T-helper 2 cell treated with Interferon-gamma antibody and Interleukin-4, amounts not matched to agents 5 μg/mL and 100 μg/mL, for 36 hours (primary cell): Measurements from ENCODE around the gene LSR.
"Not testable (repeated sequence)": the region's sequence is repeated elsewhere in the genome, so short reads cannot be mapped to it uniquely, and the experiment has no call there.

Source experiments
- DNase-seq: peaks from one replicate; pipeline ENCODE4 v3.0.0; 2021; ENCODE audit warnings: low spot score
- H3K27ac Mint-ChIP-seq: one replicate; pipeline ENCODE4 v1.8.0; 2021; ENCODE audit warnings: mild to moderate bottlenecking, mixed read lengths
- H3K27me3 Mint-ChIP-seq: one replicate; pipeline ENCODE4 v1.8.0; 2021; ENCODE audit warnings: low read depth, mixed read lengths
- H3K36me3 Mint-ChIP-seq: one replicate; pipeline ENCODE4 v1.8.0; 2021; ENCODE audit warnings: low read depth, mixed read lengths
- H3K4me1 Mint-ChIP-seq: one replicate; pipeline ENCODE4 v1.8.0; 2021; ENCODE audit warnings: low read depth, mixed read lengths
- H3K4me3 Mint-ChIP-seq: one replicate; pipeline ENCODE4 v1.8.0; 2022; ENCODE audit warnings: mild to moderate bottlenecking, moderate library complexity, mixed read lengths
- H3K9me3 Mint-ChIP-seq: one replicate; pipeline ENCODE4 v1.8.0; 2021; ENCODE audit warnings: mixed read lengths

Gene LSR

GRCh38 chr19:35212241-35212640, 36.6 kb upstream of the LSR start:
- peaks cover 60% of the 10 kb centered on the region for H3K4me1 Mint-ChIP-seq
- peaks cover 5% of the 10 kb centered on the region for H3K9me3 Mint-ChIP-seq
- H3K36me3 Mint-ChIP-seq: peaks cover 9% of the 10 kb centered on the region
- H3K27me3 Mint-ChIP-seq: no peaks in the 10 kb centered on the region
- DNase-seq: no peak
- H3K4me3 Mint-ChIP-seq: peak overlapping the region; percentile 73
- H3K27ac Mint-ChIP-seq: peak overlapping the region; percentile 94

- Mint-ChIP-seq H3K27me3 (no peaks in the 10 kb centered on the region), H3K36me3 (peaks cover 3% of the 10 kb centered on the region), H3K9me3 (peaks cover 2% of the 10 kb centered on the region), H3K27ac (peak overlapping the region; percentile 82), H3K4me3 (peak overlapping the region; percentile 24), H3K4me1 (peaks cover 50% of the 10 kb centered on the region)
- peak; percentile 66 for DNase-seq
These were observed 34.9 kb upstream of the LSR start for GRCh38 chr19:35213663-35214632.

- Mint-ChIP-seq H3K9me3 (peaks cover 9% of the 10 kb centered on the region), H3K27me3 (no peaks in the 10 kb centered on the region), H3K4me1 (peaks cover 45% of the 10 kb centered on the region), H3K4me3 (no peak overlapping the region), H3K36me3 (peaks cover 7% of the 10 kb centered on the region), H3K27ac (no peak overlapping the region)
- DNase-seq: no peak
These were observed 33.9 kb upstream of the LSR start for GRCh38 chr19:35214766-35215422.

- peaks cover 9% of the 10 kb centered on the region for H3K9me3 Mint-ChIP-seq
- H3K36me3 Mint-ChIP-seq: peaks cover 7% of the 10 kb centered on the region
- peaks cover 46% of the 10 kb centered on the region for H3K4me1 Mint-ChIP-seq
- no peaks in the 10 kb centered on the region for H3K27me3 Mint-ChIP-seq
- no peak for DNase-seq
- H3K4me3 Mint-ChIP-seq: no peak overlapping the region
- no peak overlapping the region for H3K27ac Mint-ChIP-seq
These were observed 32.6 kb upstream of the LSR start for GRCh38 chr19:35216016-35216832.

GRCh38 chr19:35216833-35217648, 31.8 kb upstream of the LSR start:
- Mint-ChIP-seq H3K9me3 (peaks cover 9% of the 10 kb centered on the region), H3K4me3 (no peak overlapping the region), H3K27me3 (no peaks in the 10 kb centered on the region), H3K27ac (no peak overlapping the region), H3K36me3 (peaks cover 7% of the 10 kb centered on the region), H3K4me1 (peaks cover 39% of the 10 kb centered on the region)
- DNase-seq: peak; percentile 19

- no peak for DNase-seq
- Mint-ChIP-seq H3K4me1 (peaks cover 34% of the 10 kb centered on the region), H3K4me3 (no peak overlapping the region), H3K36me3 (peaks cover 4% of the 10 kb centered on the region), H3K9me3 (peaks cover 9% of the 10 kb centered on the region), H3K27me3 (no peaks in the 10 kb centered on the region), H3K27ac (no peak overlapping the region)
These were observed 31.2 kb upstream of the LSR start for GRCh38 chr19:35217649-35217990.

GRCh38 chr19:35219008-35219407, 29.8 kb upstream of the LSR start:
- Mint-ChIP-seq H3K9me3 (peaks cover 9% of the 10 kb centered on the region), H3K4me3 (no peak overlapping the region), H3K27ac (no peak overlapping the region), H3K36me3 (peaks cover 4% of the 10 kb centered on the region), H3K4me1 (peaks cover 24% of the 10 kb centered on the region), H3K27me3 (no peaks in the 10 kb centered on the region)
- DNase-seq: no peak

GRCh38 chr19:35220315-35220921, 28.4 kb upstream of the LSR start:
- Mint-ChIP-seq H3K9me3 (peaks cover 9% of the 10 kb centered on the region), H3K4me3 (no peak overlapping the region), H3K27ac (peak overlapping the region; percentile 58), H3K27me3 (no peaks in the 10 kb centered on the region), H3K36me3 (peaks cover 4% of the 10 kb centered on the region), H3K4me1 (peaks cover 17% of the 10 kb centered on the region)
- DNase-seq: no peak

GRCh38 chr19:35220973-35221590, 27.7 kb upstream of the LSR start:
- peaks cover 18% of the 10 kb centered on the region for H3K4me1 Mint-ChIP-seq
- H3K27ac Mint-ChIP-seq, H3K4me3 Mint-ChIP-seq, H3K27me3 Mint-ChIP-seq, DNase-seq, H3K9me3 Mint-ChIP-seq, H3K36me3 Mint-ChIP-seq: not testable (repeated sequence)

- no peaks in the 10 kb centered on the region for H3K27me3 Mint-ChIP-seq
- H3K27ac Mint-ChIP-seq: no peak overlapping the region
- H3K9me3 Mint-ChIP-seq: peaks cover 9% of the 10 kb centered on the region
These were observed 26.3 kb upstream of the LSR start for GRCh38 chr19:35222373-35223015.

GRCh38 chr19:35223084-35223790, 25.6 kb upstream of the LSR start:
- Mint-ChIP-seq H3K27ac (no peak overlapping the region), H3K4me1 (peaks cover 12% of the 10 kb centered on the region)

More at GRCh38 chr19:35222373-35223015, 26.3 kb upstream of the LSR start:
- Mint-ChIP-seq H3K4me1 (peaks cover 12% of the 10 kb centered on the region), H3K4me3 (no peak overlapping the region), H3K36me3 (peaks cover 4% of the 10 kb centered on the region)
- no peak for DNase-seq

More at GRCh38 chr19:35223084-35223790, 25.6 kb upstream of the LSR start:
- Mint-ChIP-seq H3K36me3 (peaks cover 4% of the 10 kb centered on the region), H3K9me3 (peaks cover 9% of the 10 kb centered on the region), H3K4me3 (no peak overlapping the region), H3K27me3 (no peaks in the 10 kb centered on the region)
- DNase-seq: no peak
